ENCODE measurements around the gene FBN3.

DNA sequence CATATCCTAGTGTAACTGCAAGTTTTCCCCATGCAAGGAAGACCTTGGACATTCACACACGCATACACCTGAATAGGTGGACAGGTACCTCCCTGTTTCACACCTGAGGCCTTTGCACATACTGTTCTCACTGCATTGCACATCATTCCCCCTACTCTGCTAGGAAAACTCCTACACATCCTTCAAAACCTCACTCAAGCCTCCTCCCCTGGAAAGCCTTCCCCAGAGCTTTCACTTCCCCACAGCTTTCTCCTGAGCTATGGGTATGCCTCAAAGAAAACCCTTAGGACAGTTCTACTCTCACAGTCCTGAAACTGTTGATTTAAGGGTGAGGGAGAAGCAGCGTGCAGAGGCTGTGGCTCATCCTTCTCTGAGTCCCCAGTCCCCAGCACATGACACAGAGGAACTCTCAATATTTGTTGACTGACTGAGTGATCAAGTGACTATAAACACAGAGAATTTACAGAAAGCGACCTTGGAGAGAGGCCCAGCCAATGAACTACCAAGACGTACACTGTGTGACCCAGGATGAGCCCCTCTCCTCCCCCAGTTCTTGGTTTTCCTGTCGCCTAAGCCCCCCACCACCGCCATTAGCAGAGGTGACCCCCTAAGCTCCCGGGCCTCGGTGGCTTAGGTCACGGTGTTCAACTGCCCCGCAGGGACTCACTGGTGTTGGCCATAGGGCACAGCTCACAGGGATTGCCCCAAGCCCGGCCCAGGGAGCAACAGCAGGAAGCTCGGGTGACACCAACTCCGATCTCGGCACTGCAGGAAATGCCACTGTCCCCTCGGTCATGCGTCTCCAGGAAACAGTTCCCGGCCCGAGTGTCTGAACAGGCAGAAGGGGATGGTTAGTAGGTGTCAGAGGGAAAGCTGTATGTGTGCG, 40.6 kb downstream of the FBN3 start:
- TF ChIP-seq SMC3 (IDR thresholded peaks at IDR 0.05; ENCODE audit: low read depth, low read length) (no peak), EZH2phosphoT487 (IDR thresholded peaks at IDR 0.05; ENCODE audit: borderline replicate concordance, low read depth) (no peak), CTCF (IDR thresholded peaks at IDR 0.05) (no peak), USF2 (IDR thresholded peaks at IDR 0.05; ENCODE audit: borderline replicate concordance, low read depth, low read length) (no peak), TAF1 (IDR thresholded peaks at IDR 0.05; ENCODE audit: borderline replicate concordance, low read depth, low read length) (no peak), POLR2AphosphoS5 (IDR thresholded peaks at IDR 0.05; ENCODE audit: low read depth, low read length) (no peak)
- TF ChIP-seq, protein P1, sequence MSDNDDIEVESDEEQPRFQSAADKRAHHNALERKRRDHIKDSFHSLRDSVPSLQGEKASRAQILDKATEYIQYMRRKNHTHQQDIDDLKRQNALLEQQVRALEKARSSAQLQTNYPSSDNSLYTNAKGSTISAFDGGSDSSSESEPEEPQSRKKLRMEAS (IDR thresholded peaks at IDR 0.05; ENCODE audit: low read depth), result no peak
- TF ChIP-seq, protein P2, sequence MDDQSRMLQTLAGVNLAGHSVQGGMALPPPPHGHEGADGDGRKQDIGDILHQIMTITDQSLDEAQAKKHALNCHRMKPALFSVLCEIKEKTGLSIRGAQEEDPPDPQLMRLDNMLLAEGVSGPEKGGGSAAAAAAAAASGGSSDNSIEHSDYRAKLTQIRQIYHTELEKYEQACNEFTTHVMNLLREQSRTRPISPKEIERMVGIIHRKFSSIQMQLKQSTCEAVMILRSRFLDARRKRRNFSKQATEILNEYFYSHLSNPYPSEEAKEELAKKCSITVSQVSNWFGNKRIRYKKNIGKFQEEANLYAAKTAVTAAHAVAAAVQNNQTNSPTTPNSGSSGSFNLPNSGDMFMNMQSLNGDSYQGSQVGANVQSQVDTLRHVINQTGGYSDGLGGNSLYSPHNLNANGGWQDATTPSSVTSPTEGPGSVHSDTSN (IDR thresholded peaks at IDR 0.05), result no peak
